ENCODE measurements around the gene TMEM135.
"Not testable (repeated sequence)": the region's sequence is repeated elsewhere in the genome, so short reads cannot be mapped to it uniquely, and the experiment has no call there.

TMEM135 gene

DNA sequence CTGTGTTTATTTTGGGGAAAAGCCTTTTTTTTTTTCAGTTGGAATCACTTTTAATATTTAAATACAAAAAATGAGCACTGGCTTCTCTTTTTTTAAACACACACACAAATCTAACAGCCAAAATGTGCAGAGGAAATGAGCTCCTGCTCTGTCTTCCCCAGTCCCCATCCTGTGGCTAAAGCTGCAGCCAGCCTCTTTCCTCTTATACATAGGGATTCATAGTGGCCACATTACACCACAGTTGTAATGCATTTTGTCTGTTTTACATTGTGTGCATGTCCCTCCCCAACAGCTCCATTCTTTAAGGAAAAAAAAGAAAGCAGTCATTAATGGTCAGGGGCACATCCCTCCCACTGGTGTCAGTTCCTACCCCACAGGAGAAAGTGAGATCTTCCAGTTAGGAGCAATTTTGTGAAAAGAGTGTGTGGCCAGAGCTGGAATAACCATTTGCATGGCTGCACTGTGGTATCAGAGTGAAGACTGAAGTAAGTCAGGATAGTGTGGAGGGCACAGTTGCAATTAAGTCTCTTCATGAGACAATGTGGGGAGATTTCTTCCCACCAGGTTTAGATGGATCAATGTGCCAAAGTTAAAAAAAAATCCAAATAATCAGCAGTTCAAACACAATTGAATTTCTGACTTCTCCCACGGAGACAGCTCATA is 220.6 kb downstream of the TMEM135 start:
- no peak for DNase-seq (ENCODE audit: low spot score)

DNA sequence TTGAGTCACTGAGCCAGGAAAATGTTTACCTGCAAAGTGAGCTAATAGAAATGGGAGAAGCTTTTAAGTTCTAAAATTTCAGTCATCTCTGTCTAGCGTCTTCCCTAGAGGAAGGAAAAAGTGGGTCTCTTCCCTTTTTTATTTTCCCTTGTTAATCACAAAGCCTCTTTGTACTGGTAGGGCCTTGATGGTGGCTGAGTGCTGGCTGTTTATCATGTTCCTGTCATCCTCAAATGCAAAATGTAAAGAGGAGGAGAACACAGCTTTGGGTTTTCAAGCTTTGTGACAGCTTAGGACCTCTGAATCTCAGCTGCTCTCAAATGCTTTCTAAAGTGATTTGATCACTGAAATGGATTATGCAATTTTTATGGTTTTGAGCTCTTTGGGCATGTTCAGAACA is 222.0 kb downstream of the TMEM135 start:
- DNase-seq (ENCODE audit: low spot score): no peak

DNA sequence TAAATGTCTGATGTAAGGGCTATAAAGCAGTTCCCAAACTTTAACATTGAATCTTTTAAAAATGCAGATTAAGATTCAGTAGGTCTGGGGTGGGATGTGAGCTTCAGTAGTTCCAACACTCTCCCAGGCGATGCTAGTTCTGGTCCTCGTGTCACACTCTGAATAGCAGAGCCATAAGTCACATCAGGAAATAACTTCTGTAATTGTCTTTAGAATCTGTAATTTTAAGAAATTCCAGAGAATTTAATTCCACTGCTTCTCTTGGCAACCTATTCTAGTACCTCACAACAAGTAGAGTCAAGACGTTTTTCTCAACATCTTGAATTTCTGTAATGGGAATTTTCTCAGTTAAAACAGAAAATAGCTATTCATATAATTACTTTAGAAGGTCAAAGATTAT is 223.1 kb downstream of the TMEM135 start:
- peak; percentile 43 for DNase-seq (ENCODE audit: low spot score)

DNA sequence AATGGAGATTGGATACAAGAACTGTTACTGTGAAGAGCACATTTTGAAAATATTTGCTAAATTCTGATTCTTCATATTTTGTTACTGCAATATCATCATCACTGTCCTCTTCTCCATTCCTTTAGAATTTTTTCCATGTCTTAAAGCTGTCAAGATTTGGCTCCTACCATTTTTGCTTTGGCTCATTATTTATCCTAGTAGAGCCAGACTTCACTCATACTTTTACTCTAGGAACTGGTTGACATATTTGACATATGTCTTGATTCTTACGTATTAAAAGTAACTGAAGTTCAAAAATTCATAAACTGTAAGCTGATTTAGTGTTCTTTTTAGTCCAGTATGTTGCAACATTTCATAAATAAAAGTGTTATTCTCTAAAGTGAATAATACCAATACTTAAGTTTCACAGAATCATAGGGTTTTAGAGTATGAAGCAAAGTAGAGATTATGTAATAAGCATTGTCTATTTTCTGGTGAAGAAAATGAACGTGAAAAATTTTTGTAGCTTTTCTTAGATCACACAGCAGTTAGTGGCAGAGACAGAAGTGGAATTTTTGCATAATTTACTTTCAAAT is 225.6 kb downstream of the TMEM135 start:
- DNase-seq (ENCODE audit: low spot score): no peak

DNA sequence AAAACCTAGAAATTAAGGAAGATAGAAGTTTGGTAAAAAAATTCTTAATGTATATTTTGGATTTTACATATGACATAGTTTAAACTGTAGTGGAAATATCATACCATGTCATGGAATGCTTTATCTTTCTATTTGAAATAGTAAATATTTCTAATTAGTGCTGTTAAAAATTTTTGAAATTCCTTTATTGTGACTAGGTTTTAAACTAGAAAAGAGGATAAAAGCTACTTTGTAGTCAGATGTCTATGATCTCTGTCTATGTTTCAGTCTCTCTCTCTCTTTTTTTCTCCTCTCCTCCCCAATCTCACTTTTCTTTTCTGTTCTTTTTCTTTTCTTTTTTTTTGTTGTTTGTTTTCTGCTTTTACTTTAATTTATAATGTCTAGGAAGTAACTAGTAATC is 226.2 kb downstream of the TMEM135 start:
- no peak for DNase-seq (ENCODE audit: low spot score)

DNA sequence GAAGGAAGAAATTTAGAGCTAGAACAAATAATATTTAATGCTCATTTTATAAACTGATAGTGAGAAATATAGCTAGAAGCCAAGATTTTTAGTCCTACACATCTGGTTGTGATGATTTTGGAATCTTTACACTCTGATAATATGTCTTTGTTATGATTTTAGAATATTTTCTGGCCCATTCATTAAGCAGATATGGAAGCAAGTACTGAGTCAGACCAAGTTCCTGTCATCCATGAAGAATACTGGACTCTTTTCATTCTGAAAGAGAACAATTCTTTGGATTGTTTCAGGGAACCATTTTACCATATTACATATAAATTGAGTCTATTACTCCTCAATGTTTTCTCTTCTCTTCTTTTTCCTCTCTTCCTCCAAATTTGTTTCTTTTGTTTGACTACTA is 227.4 kb downstream of the TMEM135 start:
- DNase-seq (ENCODE audit: low spot score): peak; percentile 12

DNA sequence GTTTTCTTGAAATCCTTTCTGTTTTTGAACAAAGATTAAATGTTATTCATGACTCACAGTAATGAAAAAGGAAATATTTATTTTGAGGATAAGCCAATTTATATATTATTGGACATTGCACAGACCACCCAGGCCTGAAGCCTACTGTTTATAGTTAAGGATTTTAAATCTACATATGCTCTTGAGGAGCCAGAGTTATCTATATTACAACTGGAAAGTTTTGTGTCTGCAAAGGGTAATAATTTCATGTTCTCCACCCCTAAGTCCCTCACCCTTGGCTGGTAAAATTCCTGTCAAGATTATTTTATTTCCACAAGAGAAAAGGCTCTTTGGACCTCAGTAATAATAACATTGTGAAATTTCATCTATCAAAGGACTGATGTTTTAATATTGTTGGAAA is 228.2 kb downstream of the TMEM135 start:
- no peak for DNase-seq (ENCODE audit: low spot score)

DNA sequence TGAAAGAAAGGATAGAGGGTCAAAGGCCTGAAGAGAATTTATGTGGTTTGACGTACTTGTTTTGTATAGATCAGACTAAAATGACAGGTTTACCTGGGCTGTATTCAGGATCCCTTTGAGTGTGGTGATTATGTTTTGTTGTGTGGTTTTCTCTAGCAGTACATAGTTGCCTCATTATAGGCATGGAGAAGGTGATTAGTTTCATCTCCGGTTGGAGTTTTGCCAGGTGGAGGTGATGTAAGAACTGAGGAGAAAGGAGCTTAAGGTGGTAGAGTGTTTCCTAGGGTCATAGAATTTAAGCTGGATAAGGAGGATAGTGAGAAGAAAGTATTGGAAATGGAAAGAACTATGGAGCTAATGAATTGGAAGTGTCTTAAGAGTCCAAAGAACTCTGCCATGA is 229.0 kb downstream of the TMEM135 start:
- DNase-seq (ENCODE audit: low spot score): peak; percentile 38

DNA sequence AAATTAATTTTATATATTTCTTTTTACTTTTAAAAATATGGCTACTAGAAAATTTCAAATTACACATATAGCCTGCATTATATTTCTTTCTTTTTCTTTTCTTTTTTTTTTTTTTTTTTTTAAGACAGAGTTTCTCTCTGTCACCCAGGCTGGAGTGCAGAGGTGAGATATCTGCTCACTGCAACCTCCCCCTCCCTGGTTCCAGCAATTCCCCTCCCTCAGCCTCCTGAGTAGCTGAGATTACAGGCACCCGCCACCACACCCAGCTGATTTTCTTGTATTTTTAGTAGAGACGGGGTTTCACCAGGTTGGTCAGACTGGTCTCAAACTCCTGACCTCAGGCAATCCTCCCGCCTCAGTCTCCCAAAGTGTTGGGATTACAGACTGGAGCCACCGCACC is 234.2 kb downstream of the TMEM135 start:
- not testable (repeated sequence) for DNase-seq (ENCODE audit: low spot score)

DNA sequence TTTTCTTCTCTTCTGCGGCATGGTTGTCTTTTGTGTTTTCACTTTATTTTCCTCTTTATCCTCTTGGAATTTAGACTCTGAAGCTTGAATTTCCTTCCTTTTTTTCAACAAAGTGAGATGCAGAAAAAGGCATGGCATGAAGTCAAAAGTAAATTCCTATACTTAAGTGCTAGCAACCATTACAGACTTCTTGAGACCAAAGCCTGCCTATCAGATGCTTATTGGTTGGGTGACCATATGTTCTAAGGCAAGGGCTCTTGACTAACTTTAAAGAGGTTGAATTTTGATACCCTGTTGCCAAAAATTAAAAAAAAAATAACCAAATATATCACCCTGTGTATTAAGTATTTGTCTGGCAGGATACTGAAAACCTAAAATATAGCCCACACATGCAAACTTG is 237.4 kb downstream of the TMEM135 start:
- no peak for DNase-seq (ENCODE audit: low spot score)

DNA sequence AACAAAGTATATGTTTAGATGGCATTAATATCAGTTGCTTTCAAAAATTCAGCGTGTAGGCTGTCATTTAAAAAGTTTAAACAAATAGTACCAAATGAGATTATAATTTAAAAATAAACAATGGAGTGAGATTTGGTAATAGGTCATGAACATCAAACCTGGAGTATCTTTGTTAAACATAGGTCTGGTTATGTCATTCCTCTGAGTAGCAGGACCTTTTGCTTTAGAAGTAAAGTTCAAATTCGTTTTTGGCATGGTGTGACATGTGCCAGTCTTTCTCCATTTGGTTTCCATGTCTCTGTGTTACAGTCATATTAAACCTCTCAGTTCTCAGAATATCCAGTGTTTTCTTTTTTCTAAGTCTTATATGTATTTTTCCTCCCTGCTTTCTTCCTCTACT is 242.4 kb downstream of the TMEM135 start:
- DNase-seq (ENCODE audit: low spot score): no peak

DNA sequence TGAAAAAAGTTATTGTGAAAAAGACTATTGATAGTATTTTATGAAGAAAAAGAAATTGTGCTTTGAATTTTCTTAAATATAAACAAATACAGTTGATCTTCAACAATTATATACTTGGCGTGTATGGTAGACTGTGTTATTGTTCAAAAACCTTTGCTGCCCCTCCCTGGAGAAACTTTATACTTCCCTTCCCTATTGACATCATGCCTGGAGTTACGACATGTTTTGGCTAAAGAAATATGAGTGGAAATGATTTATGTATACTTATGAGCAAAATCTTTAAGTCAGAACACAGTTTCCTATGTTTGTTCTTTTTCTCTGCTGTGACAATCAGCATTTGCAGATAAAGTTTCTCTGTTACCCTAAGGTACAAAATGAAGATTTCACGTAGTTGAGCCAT is 243.8 kb downstream of the TMEM135 start:
- DNase-seq (ENCODE audit: low spot score): no peak

DNA sequence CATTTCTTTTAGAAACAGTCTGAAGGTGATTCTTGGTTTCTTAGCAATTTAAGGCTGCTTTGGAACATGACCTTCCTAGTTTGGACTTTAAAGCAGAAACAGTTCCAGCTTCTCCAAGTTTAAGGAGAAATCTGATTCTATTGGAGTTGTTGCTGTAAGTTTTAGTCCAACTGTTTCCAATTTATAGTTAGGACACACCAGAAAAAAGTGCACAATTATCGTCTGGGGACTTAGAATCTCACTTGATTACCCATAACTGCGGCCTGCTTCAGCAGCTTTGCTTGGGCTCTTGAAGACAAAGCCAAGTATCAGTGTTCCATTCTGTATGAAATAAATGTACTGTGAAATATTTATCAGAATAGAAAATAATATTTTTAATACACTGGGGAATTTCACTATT is 246.6 kb downstream of the TMEM135 start:
- no peak for DNase-seq (ENCODE audit: low spot score)

DNA sequence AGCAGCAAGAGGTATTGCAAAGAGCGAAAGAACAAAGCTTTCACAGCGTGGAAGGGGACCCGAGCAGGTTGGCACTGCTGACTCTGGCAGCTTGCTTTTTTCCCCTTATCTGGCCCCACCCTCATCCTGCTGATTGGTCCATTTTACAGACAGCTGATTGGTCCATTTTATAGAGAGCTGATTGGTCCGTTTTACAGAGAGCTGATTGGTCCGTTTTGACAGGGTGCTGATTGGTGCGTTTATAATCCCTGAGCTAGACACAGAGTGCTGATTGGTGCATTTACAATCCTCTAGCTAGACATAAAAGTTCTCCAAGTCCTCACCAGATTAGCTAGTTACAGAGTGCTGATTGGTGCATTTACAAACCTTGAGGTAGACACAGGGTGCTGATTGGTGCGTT is 247.9 kb downstream of the TMEM135 start:
- not testable (repeated sequence) for DNase-seq (ENCODE audit: low spot score)

DNA sequence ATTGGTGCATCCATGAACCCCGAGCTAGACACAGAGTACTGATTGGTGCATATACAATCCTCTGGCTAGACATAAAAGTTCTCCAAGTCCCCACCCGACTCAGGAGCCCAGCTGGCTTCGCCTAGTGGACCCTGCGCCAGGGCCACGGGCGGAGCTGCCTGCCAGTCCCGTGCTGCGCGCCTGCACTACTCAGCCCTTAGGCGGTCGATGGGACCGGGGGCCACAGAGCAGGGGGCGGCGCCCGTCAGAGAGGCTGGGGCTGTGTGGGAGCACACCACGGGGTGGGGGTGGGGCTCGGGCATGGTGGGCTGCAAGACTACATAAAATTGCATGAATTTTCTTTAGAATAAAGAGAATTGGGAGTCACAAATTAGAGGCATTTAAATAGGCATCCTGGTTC is 248.6 kb downstream of the TMEM135 start:
- no peak for DNase-seq (ENCODE audit: low spot score)

DNA sequence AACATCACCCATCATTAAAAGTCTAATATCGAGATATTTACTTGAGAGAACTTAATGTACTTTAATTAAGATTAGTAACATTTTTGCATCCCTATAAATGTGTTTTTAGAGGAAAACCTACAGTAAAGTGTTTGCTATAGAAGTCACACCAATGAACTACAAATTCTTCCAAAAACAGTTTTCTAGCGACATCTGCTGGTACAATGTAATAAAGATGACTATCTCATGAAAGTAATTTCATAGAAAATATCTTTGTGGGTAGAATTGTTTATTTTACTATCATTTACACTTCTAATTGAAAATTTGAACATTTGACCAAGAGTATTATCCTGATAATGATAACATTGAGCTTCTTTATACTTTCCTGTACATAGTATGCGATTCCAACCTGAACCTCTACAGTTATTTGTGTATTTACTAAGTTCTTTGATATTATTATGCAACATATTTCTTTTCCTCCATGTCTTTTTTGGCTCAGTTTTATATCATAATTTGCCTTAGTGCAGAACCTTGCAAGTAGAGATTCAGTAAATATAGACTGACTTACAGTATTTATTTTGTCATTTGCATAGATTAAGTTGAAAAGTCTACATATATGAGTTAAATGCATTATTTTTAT is 252.7 kb downstream of the TMEM135 start:
- peak; percentile 70 for DNase-seq (ENCODE audit: low spot score)

DNA sequence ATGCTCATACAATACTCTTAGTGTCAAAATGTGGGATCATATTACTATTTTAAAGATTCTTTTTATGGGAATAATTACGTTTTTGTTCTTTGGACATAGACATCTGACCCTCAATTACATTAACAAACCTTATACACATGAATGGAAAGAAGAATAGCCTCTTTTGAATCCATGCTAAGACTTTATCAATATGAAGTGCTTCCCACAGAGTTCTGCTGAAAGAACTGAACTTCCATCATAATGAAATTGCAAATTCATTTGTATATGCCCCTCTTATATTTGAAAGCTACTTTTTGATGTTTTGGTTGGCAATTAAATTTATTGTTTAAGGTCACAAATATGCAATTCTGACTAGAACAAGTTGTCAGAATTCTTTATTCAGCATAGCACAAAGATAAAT is 254.9 kb downstream of the TMEM135 start:
- no peak for DNase-seq (ENCODE audit: low spot score)

DNA sequence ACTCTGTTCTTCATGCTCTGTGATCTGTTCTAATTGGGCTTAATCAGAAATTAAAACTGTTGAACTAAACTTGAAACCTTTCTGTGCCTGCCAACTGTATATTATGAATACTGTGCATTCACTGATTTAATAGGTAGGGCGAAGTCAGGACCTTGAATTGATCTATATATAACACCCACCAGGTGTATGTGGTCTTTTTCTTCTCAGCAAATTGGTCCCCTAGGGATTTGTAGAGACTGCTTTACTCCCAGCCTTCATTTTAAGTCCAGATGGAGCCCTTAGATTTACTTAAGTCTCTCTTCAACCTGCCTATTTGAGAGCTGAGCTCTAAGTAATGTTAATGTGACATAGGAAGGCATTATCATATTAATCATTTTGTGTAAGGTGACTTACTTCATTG is 257.5 kb downstream of the TMEM135 start:
- DNase-seq (ENCODE audit: low spot score): no peak

DNA sequence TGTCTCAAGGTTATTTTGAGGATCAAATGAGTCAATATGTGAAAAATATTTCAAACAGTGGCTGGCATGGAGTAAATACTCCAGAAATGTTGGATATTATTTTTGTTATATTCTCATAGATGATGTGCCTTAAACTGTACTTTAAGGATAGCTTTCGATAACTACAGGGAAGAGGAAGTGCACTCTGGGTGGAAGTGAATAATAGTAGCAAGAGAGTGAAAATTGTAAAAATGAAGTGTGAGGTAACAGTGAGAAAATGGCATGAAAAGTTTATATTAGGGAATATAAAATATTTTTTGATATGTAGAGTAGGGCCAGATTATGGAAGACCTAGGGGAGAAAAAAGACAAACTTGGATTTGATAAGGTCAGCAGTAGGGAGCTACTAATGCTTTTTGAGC is 258.9 kb downstream of the TMEM135 start:
- DNase-seq (ENCODE audit: low spot score): no peak

DNA sequence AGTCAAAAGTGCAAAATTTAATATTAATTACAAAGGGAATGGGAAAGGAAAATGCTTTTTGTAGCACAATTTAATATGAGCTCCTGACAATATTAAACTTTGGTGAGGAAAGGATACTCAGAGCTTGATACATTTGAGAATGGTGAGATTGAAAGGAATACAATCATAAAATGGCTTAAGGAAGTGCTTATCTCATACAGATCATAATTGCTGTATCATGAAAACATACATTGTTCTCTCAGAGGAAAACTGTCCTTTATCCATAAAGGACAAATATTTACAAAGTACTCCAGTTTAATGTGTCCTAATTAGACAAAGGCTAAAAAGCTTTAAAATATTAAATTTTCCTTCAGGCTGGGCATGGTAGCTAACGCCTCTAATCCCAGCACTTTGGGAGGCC is 260.4 kb downstream of the TMEM135 start:
- DNase-seq (ENCODE audit: low spot score): no peak

DNA sequence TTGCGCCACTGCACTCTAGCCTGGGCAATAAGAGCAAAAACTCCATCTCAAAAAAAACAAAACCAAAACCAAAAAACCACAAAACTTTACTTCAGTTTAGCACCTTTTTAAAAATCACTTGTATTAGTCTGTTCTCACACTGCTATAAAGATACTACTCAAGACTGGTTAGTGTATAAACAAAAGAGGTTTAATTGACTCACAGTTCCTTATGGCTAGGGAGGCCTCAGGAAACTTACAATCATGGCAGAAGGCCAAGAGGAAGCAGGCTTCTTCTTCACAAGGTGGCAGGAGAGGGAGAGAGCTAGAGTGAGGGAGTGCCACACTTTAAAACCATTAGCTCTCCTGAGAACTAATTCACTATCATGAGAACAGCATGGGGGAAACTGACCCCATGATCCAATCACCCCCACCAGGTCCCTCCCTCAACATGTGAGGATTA is 261.3 kb downstream of the TMEM135 start:
- peak; percentile 14 for DNase-seq (ENCODE audit: low spot score)

DNA sequence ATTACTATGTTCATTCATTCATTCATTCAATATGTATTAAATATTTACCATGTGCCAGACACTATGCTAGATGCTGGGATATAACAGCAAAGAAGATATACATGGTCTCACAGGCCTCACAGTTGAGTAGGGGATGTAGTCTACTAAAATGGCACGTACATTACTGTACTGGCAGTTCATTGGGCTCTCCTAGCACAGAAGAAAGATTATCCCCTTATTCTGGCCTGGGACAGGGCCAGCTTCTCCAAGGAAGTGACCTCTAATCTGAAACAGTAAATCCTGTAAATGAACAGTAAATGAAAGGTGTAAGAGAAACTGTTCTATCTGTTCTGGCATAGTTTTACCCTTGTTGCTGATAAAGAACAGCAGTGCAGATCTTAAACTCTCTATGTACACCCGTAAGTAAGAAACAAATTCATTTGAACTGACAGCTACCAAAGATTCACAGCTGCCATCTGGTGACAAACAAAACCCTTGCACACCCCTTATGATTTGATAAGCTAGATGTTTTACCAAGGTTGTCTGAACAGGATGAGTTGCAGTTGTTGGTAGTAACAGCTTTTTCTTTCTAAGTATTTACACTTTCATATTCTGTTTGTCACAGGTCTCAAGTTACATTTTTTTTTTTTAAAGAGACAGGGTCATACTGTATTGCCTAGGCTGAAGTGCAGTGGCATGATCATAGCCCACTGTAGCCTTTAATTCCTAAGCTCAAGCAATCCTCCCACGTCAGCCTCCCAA is 263.1 kb downstream of the TMEM135 start:
- DNase-seq (ENCODE audit: low spot score): no peak

Data from kidney tubule cell (primary cell).